NCI-H1930 (cell line): Measurements from ENCODE around the gene CIAO3.

Experiments
- DNase-seq, 2 experiments: peaks; one replicate each; lab custom pipeline; 2025; lab: John Stamatoyannopoulos, UW

CIAO3 gene

GRCh38 chr16:734981-735881, 5.6 kb downstream of the CIAO3 start:
- DNase-seq, result no peak

GRCh38 chr16:734208-734980, 6.4 kb downstream of the CIAO3 start:
- no peak for DNase-seq

GRCh38 chr16:733382-734207, 7.2 kb downstream of the CIAO3 start:
- DNase-seq, result peak in 1 of 2 experiments; percentile 39

- no peak for DNase-seq
Measured at GRCh38 chr16:732936-733335, 7.9 kb downstream of the CIAO3 start.

- no peak for DNase-seq
Measured at GRCh38 chr16:732332-732731, 8.5 kb downstream of the CIAO3 start.

- DNase-seq, result no peak
Measured at GRCh38 chr16:730666-731509, 9.9 kb downstream of the CIAO3 start.

- no peak for DNase-seq
Measured at GRCh38 chr16:729768-730665, 10.8 kb downstream of the CIAO3 start.

GRCh38 chr16:728890-729744, 11.7 kb downstream of the CIAO3 start:
- DNase-seq, result no peak

GRCh38 chr16:728131-728889, 12.5 kb downstream of the CIAO3 start:
- peak; percentile 68 to 69 for DNase-seq

GRCh38 chr16:727291-727977, 13.4 kb downstream of the CIAO3 start:
- DNase-seq, result no peak

GRCh38 chr16:726438-727290, 14.1 kb downstream of the CIAO3 start, which contains the start of the genes CCDC78 and HAGHL:
CCDC78 (minus strand) TSS chr16:726443; CDS start chr16:726367, 76 bp downstream.
HAGHL (plus strand) TSS chr16:727106; CDS start chr16:727510, 404 bp downstream.
- peak; percentile 32 to 49 for DNase-seq

- DNase-seq, result no peak
Measured at GRCh38 chr16:726188-726437, 14.7 kb downstream of the CIAO3 start.

GRCh38 chr16:725463-726187, 15.2 kb downstream of the CIAO3 start:
- DNase-seq, result no peak

GRCh38 chr16:725041-725376, 15.8 kb downstream of the CIAO3 start:
- DNase-seq, result no peak

- DNase-seq, result no peak
Measured at GRCh38 chr16:724188-725040, 16.4 kb downstream of the CIAO3 start.
